ENCODE measurements around the gene NDUFS7.
"Not testable (repeated sequence)": the region's sequence is repeated elsewhere in the genome, so short reads cannot be mapped to it uniquely, and the experiment has no call there.

NDUFS7 gene

DNA sequence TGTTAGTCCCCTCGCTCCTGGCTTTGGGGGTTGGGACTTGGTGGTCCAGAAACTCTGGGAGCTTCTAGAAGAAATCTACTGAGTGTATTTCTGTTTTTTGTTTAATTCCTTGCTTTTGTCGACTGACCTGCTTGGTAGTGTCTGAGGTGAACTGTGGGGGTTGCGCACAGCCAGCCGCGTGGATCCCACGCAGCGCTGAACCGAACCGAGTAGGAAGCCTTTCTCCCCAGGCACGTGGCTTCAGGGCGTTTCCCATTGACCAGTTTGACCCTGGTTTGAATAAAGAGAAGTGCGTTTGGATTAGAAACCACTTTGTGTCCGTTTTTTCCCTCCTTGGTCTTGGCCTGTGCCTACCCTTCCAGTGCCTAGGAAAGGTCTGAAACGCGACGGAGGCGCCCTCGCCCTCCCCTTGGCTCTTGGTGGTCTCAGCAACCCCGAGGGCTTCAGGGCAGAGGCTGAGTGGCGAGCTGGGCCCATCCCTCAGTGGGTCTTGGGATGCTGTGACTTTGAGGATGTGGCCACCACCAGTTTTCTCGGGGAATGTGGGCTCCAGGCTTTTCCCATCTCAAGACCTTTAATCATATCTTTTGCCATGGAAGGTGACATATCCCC is 51.8 kb downstream of the NDUFS7 start:
- no peak for DNase-seq

DNA sequence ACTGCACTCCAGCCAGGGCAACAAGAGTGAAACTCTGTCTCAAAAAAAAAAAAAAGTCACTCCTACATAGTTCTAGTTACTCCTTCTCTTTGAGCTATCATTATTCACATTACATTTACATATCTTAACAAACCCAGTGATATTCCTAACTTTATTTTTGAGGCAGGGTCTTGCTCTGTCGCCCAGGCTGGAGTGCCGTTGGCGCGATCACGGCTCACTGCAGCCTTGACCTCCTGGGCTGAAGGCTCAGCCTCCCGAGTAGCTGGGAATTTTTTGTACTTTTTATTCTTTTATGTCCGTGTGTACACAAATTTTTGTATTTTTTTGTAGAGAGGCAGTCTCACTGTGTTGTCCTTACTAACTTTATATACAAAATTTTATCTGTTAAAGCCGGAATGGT is 53.9 kb downstream of the NDUFS7 start:
- DNase-seq: no peak

DNA sequence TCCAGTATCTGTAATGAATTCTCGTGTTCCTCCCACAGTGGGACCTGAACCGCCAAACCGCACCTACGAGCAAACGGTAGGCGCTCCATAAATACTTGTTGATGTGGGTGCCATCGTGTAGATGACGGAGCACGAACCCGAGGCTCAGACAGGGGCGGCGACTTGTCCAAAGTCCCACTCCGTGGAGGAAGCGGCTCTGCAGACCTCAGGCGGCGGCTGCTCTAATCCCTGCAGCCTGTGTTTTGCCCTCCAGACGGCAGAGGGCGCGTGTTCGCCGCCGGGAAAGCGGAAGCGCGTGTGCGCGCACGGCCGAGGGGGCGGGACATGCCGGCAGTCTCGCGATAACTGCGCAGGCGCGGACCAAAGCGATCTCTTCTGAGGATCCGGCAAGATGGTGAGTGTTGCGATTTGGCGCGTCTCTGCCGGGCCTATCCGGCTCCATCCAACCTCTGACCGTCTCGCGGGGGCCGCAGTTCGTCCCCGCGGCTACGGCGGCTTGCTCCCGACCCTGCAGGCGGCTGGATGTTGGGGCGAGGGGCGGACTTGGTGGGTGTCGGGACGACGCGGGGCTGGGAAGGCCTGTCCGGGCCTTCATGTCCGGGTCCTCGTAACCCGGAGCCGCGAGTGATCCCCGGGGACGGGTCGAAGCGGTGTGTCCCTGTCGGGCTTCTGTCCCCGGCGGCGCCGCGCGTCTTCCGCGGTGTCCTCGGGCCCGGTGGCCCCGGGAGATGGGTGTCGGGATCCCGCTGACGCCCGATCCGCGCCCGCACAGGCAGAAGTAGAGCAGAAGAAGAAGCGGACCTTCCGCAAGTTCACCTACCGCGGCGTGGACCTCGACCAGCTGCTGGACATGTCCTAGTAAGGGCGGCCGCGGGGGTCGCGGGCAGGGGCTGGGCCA is 54.6 kb downstream of the NDUFS7 start, which contains the start of gene RPS15:
Gene RPS15, plus strand, starts transcription at position 362 of the 898 bp plus-strand sequence. Its CDS starts 30 bp downstream, at position 392.
- DNase-seq: peak; percentile 89

DNA sequence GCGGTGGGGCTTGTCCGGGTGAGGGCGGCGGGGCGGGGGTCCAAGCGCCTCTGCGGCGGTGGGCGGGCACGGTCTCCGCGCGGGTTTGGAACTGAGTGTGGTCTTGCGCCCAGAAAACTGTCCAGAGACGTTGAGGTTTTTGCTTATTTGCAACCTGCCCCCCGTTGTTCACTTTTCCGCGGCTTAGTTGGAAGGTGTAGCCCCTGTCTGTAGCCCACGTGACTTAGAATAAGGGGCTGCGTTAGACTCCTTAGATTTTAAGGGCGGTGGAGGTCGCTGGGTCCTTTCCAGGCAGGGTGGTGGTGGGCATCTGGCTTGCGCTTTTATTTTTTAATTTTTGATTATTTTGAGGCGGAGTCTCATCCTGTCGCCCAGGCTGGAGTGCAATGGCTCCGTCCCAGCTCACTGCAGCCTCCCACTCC is 55.2 kb downstream of the NDUFS7 start:
- no peak for DNase-seq

DNA sequence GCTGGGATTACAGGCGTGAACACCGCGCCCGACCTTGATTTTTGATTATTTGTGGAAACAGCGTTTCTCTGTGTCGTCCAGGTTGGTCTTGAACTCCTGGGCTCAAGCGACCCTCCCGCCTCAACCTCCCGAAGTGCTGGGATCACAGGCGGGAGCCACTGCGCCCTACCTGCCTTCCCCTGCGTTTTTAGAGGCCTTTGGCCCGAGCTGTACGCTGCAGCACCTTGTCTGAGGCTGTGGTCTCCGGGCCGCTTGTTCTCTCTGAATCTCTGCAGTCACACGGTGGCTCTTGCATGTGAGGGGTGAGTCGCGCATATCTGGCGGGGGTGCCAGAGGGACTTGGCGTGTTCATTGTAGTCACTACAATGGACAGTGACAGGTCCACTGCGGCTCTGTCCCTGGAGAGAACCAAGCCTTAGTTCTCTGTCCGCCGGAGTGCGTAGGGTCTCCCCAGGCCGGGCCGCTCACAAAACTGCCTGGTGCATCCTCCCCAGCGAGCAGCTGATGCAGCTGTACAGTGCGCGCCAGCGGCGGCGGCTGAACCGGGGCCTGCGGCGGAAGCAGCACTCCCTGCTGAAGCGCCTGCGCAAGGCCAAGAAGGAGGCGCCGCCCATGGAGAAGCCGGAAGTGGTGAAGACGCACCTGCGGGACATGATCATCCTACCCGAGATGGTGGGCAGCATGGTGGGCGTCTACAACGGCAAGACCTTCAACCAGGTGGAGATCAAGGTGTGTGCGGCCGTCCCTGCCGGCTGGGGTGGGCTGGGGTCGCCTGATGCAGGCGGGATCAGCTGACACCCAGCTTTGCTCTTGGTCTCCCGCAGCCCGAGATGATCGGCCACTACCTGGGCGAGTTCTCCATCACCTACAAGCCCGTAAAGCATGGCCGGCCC is 56.1 kb downstream of the NDUFS7 start:
- DNase-seq: not testable (repeated sequence)

DNA sequence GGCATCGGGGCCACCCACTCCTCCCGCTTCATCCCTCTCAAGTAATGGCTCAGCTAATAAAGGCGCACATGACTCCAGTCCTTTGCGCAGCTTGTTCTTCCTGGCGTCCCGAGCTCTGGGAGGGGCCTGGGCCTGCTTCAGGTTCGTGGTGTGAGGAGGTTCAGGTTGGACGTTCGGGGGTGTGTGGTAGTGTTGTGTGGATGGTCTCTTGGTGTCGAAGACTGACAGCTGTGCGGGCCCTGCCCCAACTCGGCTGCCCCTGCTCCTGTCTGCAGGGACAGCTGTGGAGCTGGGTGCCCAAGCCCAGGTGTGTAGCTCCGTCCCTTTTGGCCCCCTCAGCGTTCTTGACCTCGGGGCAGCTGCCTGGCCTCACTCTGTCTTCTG is 56.7 kb downstream of the NDUFS7 start:
- DNase-seq: no peak

DNA sequence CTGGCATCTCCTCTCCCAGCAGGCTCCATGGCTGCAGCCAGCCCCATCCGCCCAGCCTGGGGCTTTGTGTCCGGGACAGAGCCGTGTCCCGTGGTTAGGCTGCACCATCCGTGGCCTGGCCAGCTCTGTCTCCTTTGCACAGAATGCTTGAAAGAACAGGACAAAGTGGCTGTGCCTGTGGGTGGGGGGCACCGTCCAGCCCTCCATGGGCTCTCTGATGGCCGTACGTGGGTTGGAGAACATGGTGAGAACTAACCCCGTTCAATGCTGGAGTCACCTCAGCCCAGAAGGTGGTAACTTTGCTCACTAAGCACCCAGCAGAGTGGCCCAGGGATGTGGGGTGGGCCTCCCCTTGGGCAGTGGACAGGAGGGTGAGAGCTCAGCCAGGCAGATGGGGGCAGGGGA is 57.3 kb downstream of the NDUFS7 start:
- no peak for DNase-seq

DNA sequence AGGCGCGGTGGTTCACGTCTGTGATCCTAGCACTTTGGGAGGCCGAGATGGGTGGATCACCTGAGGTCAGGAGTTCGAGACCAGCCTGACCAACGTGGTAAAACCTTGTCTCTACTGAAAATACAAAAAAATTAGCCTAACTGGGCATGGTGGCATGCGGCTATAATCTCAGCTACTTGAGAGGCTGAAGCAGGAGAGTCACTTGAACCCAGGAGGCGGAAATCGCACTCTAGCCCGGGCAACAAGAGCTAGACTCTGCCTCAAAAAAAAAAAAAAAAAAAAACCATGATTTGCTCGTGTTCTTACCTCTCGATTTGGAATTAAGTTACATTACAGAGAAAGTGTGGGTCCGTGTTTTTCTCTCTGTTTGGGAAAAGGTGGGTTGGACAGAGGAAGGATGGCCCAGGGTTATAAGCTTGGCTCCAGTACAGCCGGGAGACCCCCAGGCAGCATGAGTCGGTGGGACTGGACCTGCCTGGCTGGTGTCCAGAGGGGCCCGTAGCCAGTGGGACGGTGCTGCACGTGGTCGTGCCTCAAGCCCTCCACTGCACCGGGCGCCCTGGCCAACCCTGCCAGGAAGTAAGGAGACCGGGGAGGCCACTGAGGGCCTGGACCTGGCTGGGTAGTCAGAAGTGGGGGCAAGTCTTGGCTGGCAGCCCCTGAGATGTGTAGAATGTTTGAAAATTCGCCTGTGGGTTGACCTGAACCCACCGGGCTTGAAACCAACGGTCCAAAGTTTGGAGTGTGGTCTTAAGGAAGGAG is 58.2 kb downstream of the NDUFS7 start:
- no peak for DNase-seq

All from NCI-H446 treated with DMSO at 0.1 percent for 48 hours (cell line).